ENCODE measurements around the gene MRTFA. TPM values are rescaled to one million over a fixed set of nuclear protein-coding genes. Genes with fewer than 3 reads are reported as not detected.
"Not testable (repeated sequence)": the region's sequence is repeated elsewhere in the genome, so short reads cannot be mapped to it uniquely, and the experiment has no call there.

Gene MRTFA
- total RNA-seq, 4 donors from 2014 or later, result 59.7 to 163 (median 111) TPM

DNA sequence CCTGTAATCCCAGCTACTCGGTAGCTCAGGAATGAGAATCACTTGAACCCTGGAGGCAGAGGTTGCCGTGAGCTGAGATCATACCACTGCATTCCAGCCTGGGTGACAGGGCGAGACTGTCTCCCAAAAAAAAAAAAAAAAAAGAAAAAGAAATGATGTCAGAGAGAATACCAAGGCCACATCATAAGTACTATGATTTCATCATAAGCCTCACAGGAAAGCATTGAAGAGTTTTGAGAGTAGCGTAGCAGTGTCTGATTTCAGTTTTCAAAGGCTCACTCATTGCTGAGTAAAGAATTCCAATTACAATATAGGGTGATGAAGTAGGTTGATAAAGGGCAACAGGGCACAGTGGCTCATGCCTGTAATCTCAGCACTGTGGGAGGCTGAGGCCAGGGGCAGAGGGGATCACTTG, 88.8 kb downstream of the MRTFA start:
- WGBS, 2 donors, result 87 to 89% methylated on average over 4 of the region's 4 CpGs
- H3K4me3 ChIP-seq (ENCODE audit: low read depth, poor library complexity, severe bottlenecking), result no peak overlapping the region
- intact Hi-C loops (cut with DNase I; ENCODE audit: low total_unique reads), result no loop called here
- TF ChIP-seq, protein P1, sequence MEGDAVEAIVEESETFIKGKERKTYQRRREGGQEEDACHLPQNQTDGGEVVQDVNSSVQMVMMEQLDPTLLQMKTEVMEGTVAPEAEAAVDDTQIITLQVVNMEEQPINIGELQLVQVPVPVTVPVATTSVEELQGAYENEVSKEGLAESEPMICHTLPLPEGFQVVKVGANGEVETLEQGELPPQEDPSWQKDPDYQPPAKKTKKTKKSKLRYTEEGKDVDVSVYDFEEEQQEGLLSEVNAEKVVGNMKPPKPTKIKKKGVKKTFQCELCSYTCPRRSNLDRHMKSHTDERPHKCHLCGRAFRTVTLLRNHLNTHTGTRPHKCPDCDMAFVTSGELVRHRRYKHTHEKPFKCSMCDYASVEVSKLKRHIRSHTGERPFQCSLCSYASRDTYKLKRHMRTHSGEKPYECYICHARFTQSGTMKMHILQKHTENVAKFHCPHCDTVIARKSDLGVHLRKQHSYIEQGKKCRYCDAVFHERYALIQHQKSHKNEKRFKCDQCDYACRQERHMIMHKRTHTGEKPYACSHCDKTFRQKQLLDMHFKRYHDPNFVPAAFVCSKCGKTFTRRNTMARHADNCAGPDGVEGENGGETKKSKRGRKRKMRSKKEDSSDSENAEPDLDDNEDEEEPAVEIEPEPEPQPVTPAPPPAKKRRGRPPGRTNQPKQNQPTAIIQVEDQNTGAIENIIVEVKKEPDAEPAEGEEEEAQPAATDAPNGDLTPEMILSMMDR (IDR thresholded peaks at IDR 0.05), result no peak
- TF ChIP-seq POLR2A (IDR thresholded peaks at IDR 0.05), result no peak
- no peak for DNase-seq (ENCODE audit: low spot score in 2 of 2)

DNA sequence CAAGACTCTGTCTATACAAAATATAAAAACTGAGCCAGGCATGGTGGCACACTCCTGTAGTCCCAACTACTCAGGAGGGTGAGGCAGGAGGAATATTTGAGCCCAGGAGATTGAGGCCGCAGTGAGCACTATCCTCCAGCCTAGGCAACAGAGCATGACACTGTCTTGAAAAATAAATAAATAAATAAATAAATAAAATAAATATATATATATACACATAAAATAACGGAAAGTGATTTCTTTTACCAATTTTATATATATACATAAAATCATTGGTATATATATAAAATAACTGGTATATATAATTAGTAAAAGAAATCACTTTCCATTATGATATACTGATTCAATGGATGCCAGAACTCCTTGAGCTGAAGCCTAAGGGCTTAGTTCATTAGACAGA, 91.8 kb downstream of the MRTFA start:
- WGBS, 2 donors, result 95 to 98% methylated on average over 2 of the region's 2 CpGs
- no peak overlapping the region for H3K4me3 ChIP-seq (ENCODE audit: low read depth, poor library complexity, severe bottlenecking)
- DNase-seq (ENCODE audit: low spot score in 2 of 2), result no peak
- no peak for TF ChIP-seq POLR2A (IDR thresholded peaks at IDR 0.05)
- TF ChIP-seq, protein P1 (IDR thresholded peaks at IDR 0.05), result no peak
- intact Hi-C loops (cut with DNase I; ENCODE audit: low total_unique reads), result no loop called here

DNA sequence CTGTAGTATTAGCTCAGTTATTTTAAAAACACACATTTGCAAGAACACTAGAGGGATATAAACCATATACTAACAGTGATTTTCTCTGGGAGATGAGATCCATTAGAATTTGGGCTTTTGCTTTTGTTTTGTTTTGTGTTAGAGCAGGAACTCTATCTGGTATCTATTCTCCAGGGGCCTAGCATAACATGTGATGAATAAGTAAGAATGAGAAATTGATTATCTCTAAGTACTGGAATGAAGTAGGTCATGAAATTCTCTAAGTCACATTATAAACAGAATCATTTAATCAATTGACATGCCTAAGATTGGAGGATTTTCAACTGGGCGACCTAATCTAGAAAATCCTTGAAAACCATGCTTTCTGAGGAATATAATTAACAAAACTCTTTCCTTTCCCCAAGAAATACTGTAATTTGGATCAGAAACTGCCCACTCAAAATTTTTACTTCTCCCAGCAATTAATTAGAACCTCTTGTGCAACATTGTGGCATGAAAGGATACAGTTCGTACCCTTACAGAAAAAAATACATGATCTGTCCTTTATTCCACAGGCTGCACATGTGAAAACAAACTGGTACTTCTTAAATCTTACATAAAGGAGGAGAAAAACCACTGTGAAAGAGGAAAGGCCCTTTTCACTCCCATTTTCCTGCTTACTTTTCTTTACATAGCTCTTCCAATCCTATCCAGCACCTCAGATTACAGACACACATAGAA, 93.5 kb downstream of the MRTFA start:
- 51 to 58% methylated on average over 2 of the region's 2 CpGs for WGBS, 2 donors
- no peak for TF ChIP-seq POLR2A (IDR thresholded peaks at IDR 0.05)
- TF ChIP-seq, protein P1 (IDR thresholded peaks at IDR 0.05), result no peak
- no peak for DNase-seq (ENCODE audit: low spot score in 2 of 2)
- intact Hi-C loops (cut with DNase I; ENCODE audit: low total_unique reads), result no loop called here
- no peak overlapping the region for H3K4me3 ChIP-seq (ENCODE audit: low read depth, poor library complexity, severe bottlenecking)

DNA sequence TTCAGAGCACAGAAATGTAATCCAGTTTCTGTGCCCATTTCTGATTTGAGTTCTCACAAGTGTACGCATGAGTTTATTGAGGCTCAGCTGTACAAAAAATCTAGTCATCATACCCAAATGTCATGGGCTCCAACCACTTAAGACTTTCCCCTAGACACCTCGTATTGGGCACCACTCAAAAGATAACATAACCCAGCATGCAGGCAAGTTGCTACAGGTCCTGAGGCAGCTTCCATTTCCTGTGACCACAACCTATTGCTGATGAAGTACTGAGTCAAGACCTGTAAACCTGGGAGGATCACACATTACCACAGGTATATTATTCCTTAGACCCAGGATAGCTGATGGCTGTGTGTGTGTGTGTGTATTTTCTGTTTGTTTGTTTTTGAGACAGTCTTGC, 95.2 kb downstream of the MRTFA start:
- no peak overlapping the region for H3K4me3 ChIP-seq (ENCODE audit: low read depth, poor library complexity, severe bottlenecking)
- no peak for DNase-seq (ENCODE audit: low spot score in 2 of 2)
- WGBS, 2 donors, result 60 to 74% methylated on average over 2 of the region's 2 CpGs
- intact Hi-C loops (cut with DNase I; ENCODE audit: low total_unique reads), result no loop called here
- TF ChIP-seq, protein P1 (IDR thresholded peaks at IDR 0.05), result no peak
- no peak for TF ChIP-seq POLR2A (IDR thresholded peaks at IDR 0.05)

DNA sequence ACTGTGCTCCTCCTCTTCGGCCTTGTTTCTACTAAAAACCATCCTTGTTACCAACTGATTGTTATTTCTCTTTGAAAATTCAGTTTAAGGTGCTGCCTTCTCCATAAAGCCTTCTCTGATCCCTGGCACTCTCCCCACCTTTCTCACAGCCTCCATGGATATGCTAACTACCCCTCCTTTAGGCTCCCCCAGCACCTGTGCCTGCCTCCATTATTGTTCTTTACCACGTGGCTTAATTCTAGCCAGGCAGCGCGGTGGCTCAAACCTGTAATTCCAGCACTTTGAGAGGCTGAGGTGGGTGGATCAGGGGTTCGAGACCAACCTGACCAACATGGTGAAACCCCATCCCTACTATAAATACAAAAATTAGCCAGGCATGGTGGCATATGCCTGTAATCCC, 96.3 kb downstream of the MRTFA start:
- H3K4me3 ChIP-seq (ENCODE audit: low read depth, poor library complexity, severe bottlenecking), result no peak overlapping the region
- WGBS, 2 donors, result 87 to 97% methylated on average over 5 of the region's 5 CpGs
- no peak for DNase-seq (ENCODE audit: low spot score in 2 of 2)
- TF ChIP-seq, protein P1 (IDR thresholded peaks at IDR 0.05), result no peak
- TF ChIP-seq POLR2A (IDR thresholded peaks at IDR 0.05), result no peak
- intact Hi-C loops (cut with DNase I; ENCODE audit: low total_unique reads), result no loop called here

DNA sequence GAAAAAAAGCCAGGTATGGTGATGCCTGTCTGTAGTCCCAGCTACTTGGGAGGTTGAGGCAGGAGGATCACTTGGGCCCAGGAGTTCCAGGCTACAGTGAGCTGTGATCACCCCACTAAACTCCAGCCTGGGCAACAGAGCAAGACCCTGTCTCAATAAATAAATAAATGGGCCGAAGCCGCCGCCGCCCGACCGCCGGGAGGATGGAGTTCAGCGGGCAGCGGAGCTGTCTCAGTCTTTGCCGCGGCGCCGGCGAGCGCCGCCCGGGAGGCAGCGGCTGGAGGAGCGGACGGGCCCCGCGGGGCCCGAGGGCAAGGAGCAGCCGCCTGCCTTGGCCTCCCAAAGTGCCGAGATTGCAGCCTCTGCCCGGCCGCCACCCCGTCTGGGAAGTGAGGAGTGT, 100.4 kb downstream of the MRTFA start:
- intact Hi-C loops (cut with DNase I; ENCODE audit: low total_unique reads); DNase-seq (ENCODE audit: low spot score in 2 of 2); H3K4me3 ChIP-seq (ENCODE audit: low read depth, poor library complexity, severe bottlenecking): not testable (repeated sequence)
- whole genome bisulfite sequencing, 2 donors, result 96 to 98% methylated on average over 22 to 24 of the region's 28 CpGs

All from lower leg skin (tissue), 4 donors.